Body of pancreas (tissue), 4 donors: ENCODE measurements around the gene GPR143. TPM values are rescaled to one million over a fixed set of nuclear protein-coding genes. Genes with fewer than 3 reads are reported as not detected.

Experiments
- ATAC-seq: fragments of 150-250 bp; one replicate; pipeline ENCODE4 v1.9.1; 2016
- DNase-seq, 4 donors: peaks; one replicate each; pipeline ENCODE4 v3.0.0-alpha.2; 2019
- H3K27ac ChIP-seq, 4 donors: fragments of 200-600 bp; sonication (generic); 1 replicate in 3 of 4; 2 replicates in 1 of 4; pipeline versions ENCODE4 v1.5.1 to v1.6.1; 2016 to 2019; ENCODE audit warnings: mild to moderate bottlenecking in 1 of 4, mixed read lengths in 1 of 4, moderate library complexity in 1 of 4
- H3K27me3 ChIP-seq, 2 donors: fragments of 200-600 bp; sonication (generic); one replicate each; pipeline ENCODE4 v1.6.0; 2016; ENCODE audit warnings: mild to moderate bottlenecking in 1 of 2
- H3K36me3 ChIP-seq, 2 donors: fragments of 200-600 bp; sonication (generic); replicated peaks in 1 of 2; 2 replicates each; pipeline ENCODE4 v1.5.1; 2016; ENCODE audit warnings: low read depth in 2 of 2; ENCODE audit not compliant: insufficient read depth in 1 of 2
- H3K4me1 ChIP-seq: fragments of 200-600 bp; sonication (generic); one replicate; pipeline ENCODE4 v1.6.0; 2016
- H3K4me3 ChIP-seq, 2 donors: fragments of 200-600 bp; sonication (generic); 1 replicate in 1 of 2; 2 replicates in 1 of 2; pipeline ENCODE4 v1.5.1; 2016 to 2019
- H3K9me3 ChIP-seq, 3 donors: fragments of 200-600 bp; sonication (generic); 1 replicate in 2 of 3; 2 replicates in 1 of 3; pipeline ENCODE4 v1.5.1; 2016
- POLR2A ChIP-seq, 3 donors: fragments of 450-650 bp; IDR thresholded peaks; one replicate each; pipeline ENCODE4 v1.6.1; 2016; ENCODE audit warnings: antibody characterized with exemption in 3 of 3, mild to moderate bottlenecking in 2 of 3
- WGBS, 2 donors: methylation state at CpG; one replicate each; pipeline ENCODE4 v1.1.5; 2017; 5-methylcytosine and 5-hydroxymethylcytosine counted together
- intact Hi-C: fragments of 100-400 bp; cut with DNase I; formaldehyde crosslinking; loops from one replicate; pipeline ENCODE4 v1.15.1; 2023
- total RNA-seq, 2 donors: library from RNA; depleted of rRNA; stranded (reverse); fragments of >200 nt; gene quantifications; one replicate each; pipeline ENCODE4 v1.1.0, GENCODE V29; 2016
- TF ChIP-seq, protein P1 (sequence below), 7 experiments: fragments of 450-650 bp in 4 of 7; fragments of 200-600 bp in 3 of 7; sonication (generic) in 3 of 7; IDR thresholded peaks; one replicate each; pipeline ENCODE4 v1.5.1; 2016 to 2019; ENCODE audit warnings: antibody characterized with exemption in 7 of 7

Gene GPR143
- total RNA-seq, 2 donors from 2014 or later: 0.99 to 2.3 TPM

DNA sequence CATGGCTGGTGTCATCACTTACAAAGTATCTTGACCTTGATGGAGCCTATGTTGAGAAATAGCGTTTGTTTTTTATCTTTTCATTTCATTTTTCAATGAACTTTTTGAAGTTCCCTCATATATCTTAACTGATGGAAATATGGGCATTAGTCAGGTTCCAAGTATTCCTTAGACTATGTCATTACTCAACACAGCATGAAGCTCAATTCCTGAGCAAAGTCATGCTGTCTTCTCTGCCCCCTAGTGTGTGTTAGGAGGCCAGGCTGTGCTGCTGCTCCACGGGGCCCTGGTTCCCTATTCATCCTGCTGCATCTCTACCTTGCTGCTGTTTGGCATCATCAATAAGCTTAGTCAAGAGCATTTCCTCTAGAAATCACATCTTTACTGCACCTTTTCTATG, 40.9 kb downstream of the GPR143 start:
- intact Hi-C loops: no loop called here
- Histone ChIP-seq H3K27ac (no peak overlapping the region), H3K36me3 (no peaks in the 10 kb centered on the region), H3K4me1 (no peaks in the 10 kb centered on the region), H3K9me3 (no peaks in the 10 kb centered on the region), H3K4me3 (no peak overlapping the region), H3K27me3 (no peaks in the 10 kb centered on the region)
- TF ChIP-seq, protein P1, sequence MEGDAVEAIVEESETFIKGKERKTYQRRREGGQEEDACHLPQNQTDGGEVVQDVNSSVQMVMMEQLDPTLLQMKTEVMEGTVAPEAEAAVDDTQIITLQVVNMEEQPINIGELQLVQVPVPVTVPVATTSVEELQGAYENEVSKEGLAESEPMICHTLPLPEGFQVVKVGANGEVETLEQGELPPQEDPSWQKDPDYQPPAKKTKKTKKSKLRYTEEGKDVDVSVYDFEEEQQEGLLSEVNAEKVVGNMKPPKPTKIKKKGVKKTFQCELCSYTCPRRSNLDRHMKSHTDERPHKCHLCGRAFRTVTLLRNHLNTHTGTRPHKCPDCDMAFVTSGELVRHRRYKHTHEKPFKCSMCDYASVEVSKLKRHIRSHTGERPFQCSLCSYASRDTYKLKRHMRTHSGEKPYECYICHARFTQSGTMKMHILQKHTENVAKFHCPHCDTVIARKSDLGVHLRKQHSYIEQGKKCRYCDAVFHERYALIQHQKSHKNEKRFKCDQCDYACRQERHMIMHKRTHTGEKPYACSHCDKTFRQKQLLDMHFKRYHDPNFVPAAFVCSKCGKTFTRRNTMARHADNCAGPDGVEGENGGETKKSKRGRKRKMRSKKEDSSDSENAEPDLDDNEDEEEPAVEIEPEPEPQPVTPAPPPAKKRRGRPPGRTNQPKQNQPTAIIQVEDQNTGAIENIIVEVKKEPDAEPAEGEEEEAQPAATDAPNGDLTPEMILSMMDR (IDR thresholded peaks at IDR 0.05): no peak
- TF ChIP-seq POLR2A (IDR thresholded peaks at IDR 0.05): no peak
- no peak for DNase-seq
- 86 to 91% methylated on average over 1 to 2 of the region's 2 CpGs for WGBS, 2 donors
- ATAC-seq: no peak

DNA sequence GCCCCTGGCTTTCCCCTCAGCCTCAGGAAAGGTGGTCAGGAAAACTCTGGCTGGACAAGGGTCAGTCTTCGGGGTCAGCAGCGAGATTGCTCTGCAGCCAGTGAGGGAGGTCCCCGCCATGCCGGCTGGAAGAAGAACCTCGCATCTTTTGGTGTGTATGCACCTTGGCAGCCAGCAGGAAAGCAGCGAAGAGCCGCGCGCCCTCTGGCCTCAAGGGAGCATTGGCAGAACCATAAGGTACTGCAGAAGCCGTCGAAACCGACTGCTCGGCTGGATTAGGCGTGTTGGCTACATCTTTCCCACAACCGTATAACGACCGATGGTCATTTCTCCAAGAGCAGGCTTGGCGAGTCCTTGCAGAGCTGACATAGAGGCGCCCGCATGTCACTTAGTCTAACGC, 48.3 kb downstream of the GPR143 start:
- no peaks in the 10 kb centered on the region for H3K9me3 ChIP-seq
- TF ChIP-seq, protein P1 (IDR thresholded peaks at IDR 0.05): no peak
- no peak for TF ChIP-seq POLR2A (IDR thresholded peaks at IDR 0.05)
- no peak overlapping the region for H3K27ac ChIP-seq
- no peaks in the 10 kb centered on the region for H3K27me3 ChIP-seq
- no peak overlapping the region for H3K4me3 ChIP-seq
- no peak for DNase-seq
- H3K4me1 ChIP-seq: no peaks in the 10 kb centered on the region
- 98 to 100% methylated on average over 5 to 21 of the region's 21 CpGs for WGBS, 2 donors
- H3K36me3 ChIP-seq: no peaks in the 10 kb centered on the region
- ATAC-seq: no peak
- intact Hi-C loops: no loop called here

GRCh38 chrX:9710332-9710731, 55.3 kb downstream of the GPR143 start:
- TF ChIP-seq, protein P1 (IDR thresholded peaks at IDR 0.05): no peak
- no peak for TF ChIP-seq POLR2A (IDR thresholded peaks at IDR 0.05)
- Histone ChIP-seq H3K36me3 (peaks cover 0 to 2% of the 10 kb centered on the region in 2 donors), H3K27ac (no peak overlapping the region), H3K4me3 (no peak overlapping the region), H3K4me1 (no peaks in the 10 kb centered on the region), H3K27me3 (no peaks in the 10 kb centered on the region), H3K9me3 (no peaks in the 10 kb centered on the region)
- 80 to 92% methylated on average over 8 of the region's 8 CpGs for WGBS, 2 donors
- no peak for ATAC-seq
- no peak for DNase-seq
- intact Hi-C loops: no loop called here

- H3K36me3 ChIP-seq: peaks cover 0 to 2% of the 10 kb centered on the region in 2 donors
- no peak overlapping the region for H3K27ac ChIP-seq
These were observed 56.6 kb downstream of the GPR143 start for GRCh38 chrX:9708923-9709553.

More at GRCh38 chrX:9708923-9709553, 56.6 kb downstream of the GPR143 start:
- no peaks in the 10 kb centered on the region for H3K9me3 ChIP-seq
- 26 to 28% methylated on average over 12 to 17 of the region's 17 CpGs for WGBS, 2 donors
- H3K4me3 ChIP-seq: no peak overlapping the region
- ATAC-seq (peak; percentile 74), DNase-seq (peak; percentile 70 to 81 (median 76))
- no peak for TF ChIP-seq POLR2A (IDR thresholded peaks at IDR 0.05)
- TF ChIP-seq, protein P1 (IDR thresholded peaks at IDR 0.05): peak; percentile 66 to 87 (median 75)
- no peaks in the 10 kb centered on the region for H3K4me1 ChIP-seq
- H3K27me3 ChIP-seq: no peaks in the 10 kb centered on the region
- intact Hi-C loops: no loop called here
